HFFc6 (cell line): Measurements from ENCODE around the gene HECTD1. TPM values are rescaled to one million over a fixed set of nuclear protein-coding genes. Genes with fewer than 3 reads are reported as not detected.

Experiments used
- DNase-seq: peaks from one replicate; pipeline ENCODE4 v3.0.0-alpha.2; 2018
- H3K27ac Mint-ChIP-seq: 2 replicates; pipeline ENCODE4 v1.8.0; 2020; ENCODE audit warnings: mild to moderate bottlenecking, mixed read lengths
- H3K27me3 Mint-ChIP-seq: 2 replicates; pipeline ENCODE4 v1.8.0; 2021; ENCODE audit warnings: mild to moderate bottlenecking, moderate library complexity, mixed read lengths; ENCODE audit not compliant: insufficient read depth
- H3K36me3 Mint-ChIP-seq: 2 replicates; pipeline ENCODE4 v1.8.0; 2021; ENCODE audit warnings: low read depth, mixed read lengths
- H3K4me1 Mint-ChIP-seq: 2 replicates; pipeline ENCODE4 v1.8.0; 2020; ENCODE audit warnings: low read depth, mixed read lengths
- H3K4me3 Mint-ChIP-seq: 2 replicates; pipeline ENCODE4 v1.8.0; 2020; ENCODE audit warnings: mild to moderate bottlenecking, moderate library complexity, mixed read lengths
- H3K9me3 Mint-ChIP-seq: 2 replicates; pipeline ENCODE4 v1.8.0; 2020; ENCODE audit warnings: mild to moderate bottlenecking, mixed read lengths
- CTCF ChIP-seq: fragments of 200-600 bp; sonication (generic); IDR thresholded peaks from 2 replicates; pipeline ENCODE4 v1.5.0; 2021; ENCODE audit warnings: antibody characterized with exemption, mild to moderate bottlenecking
- total RNA-seq, 6 experiments: library from RNA; stranded (reverse); fragmentation: NEBNext Ultra II Directional; extraction: Animal tissue kit (Norgen Biotek cat#: 25700); gene quantifications; 2 replicates in 1 of 6; 3 replicates in 5 of 6; pipeline ENCODE4 v1.2.3, GENCODE V29; 2021

HECTD1 gene
- total RNA-seq, 6 experiments from 2014 or later: 125 to 153 (median 145) TPM

GRCh38 chr14:31125231-31125630 is 82.4 kb downstream of the HECTD1 start:
- Mint-ChIP-seq H3K27ac (no peak overlapping the region), H3K4me3 (no peak overlapping the region), H3K27me3 (no peaks in the 10 kb centered on the region), H3K9me3 (no peaks in the 10 kb centered on the region), H3K36me3 (peaks cover 27% of the 10 kb centered on the region), H3K4me1 (no peaks in the 10 kb centered on the region)
- TF ChIP-seq CTCF: no peak
- DNase-seq: no peak

- no peak for DNase-seq
- peaks cover 31% of the 10 kb centered on the region for H3K36me3 Mint-ChIP-seq
- no peaks in the 10 kb centered on the region for H3K4me1 Mint-ChIP-seq
- no peaks in the 10 kb centered on the region for H3K27me3 Mint-ChIP-seq
- H3K9me3 Mint-ChIP-seq: no peaks in the 10 kb centered on the region
- no peak overlapping the region for H3K4me3 Mint-ChIP-seq
- TF ChIP-seq CTCF: no peak
- H3K27ac Mint-ChIP-seq: peak overlapping the region; percentile 13; the same call in 1 of the 2 replicates
These were observed 83.4 kb downstream of the HECTD1 start for GRCh38 chr14:31124197-31124596.

- H3K27ac Mint-ChIP-seq: no peak overlapping the region; the same call in 1 of the 2 replicates
- no peak overlapping the region for H3K4me3 Mint-ChIP-seq
- DNase-seq: no peak
- TF ChIP-seq CTCF: no peak
- no peaks in the 10 kb centered on the region for H3K9me3 Mint-ChIP-seq
- no peaks in the 10 kb centered on the region for H3K27me3 Mint-ChIP-seq
- H3K4me1 Mint-ChIP-seq: no peaks in the 10 kb centered on the region
- H3K36me3 Mint-ChIP-seq: peaks cover 22% of the 10 kb centered on the region
These were observed 84.7 kb downstream of the HECTD1 start for GRCh38 chr14:31122921-31123320.

GRCh38 chr14:31122098-31122611 is 85.4 kb downstream of the HECTD1 start:
- Mint-ChIP-seq H3K4me1 (no peaks in the 10 kb centered on the region), H3K36me3 (peaks cover 18% of the 10 kb centered on the region), H3K27ac (0 out of 2 replicates have a peak overlapping the region, but pooled peaks have one; percentile 18), H3K4me3 (no peak overlapping the region), H3K9me3 (no peaks in the 10 kb centered on the region), H3K27me3 (no peaks in the 10 kb centered on the region)
- no peak for TF ChIP-seq CTCF
- DNase-seq: no peak

- H3K27ac Mint-ChIP-seq: peak overlapping the region; percentile 8; the same call in 1 of the 2 replicates
- no peaks in the 10 kb centered on the region for H3K9me3 Mint-ChIP-seq
- H3K36me3 Mint-ChIP-seq: peaks cover 28% of the 10 kb centered on the region
- no peak overlapping the region for H3K4me3 Mint-ChIP-seq
- H3K27me3 Mint-ChIP-seq: no peaks in the 10 kb centered on the region
- no peaks in the 10 kb centered on the region for H3K4me1 Mint-ChIP-seq
- no peak for DNase-seq
- TF ChIP-seq CTCF: no peak
These were observed 88.7 kb downstream of the HECTD1 start for GRCh38 chr14:31118892-31119291.

- no peaks in the 10 kb centered on the region for H3K9me3 Mint-ChIP-seq
- no peaks in the 10 kb centered on the region for H3K4me1 Mint-ChIP-seq
- H3K27ac Mint-ChIP-seq: no peak overlapping the region
- H3K27me3 Mint-ChIP-seq: no peaks in the 10 kb centered on the region
- H3K36me3 Mint-ChIP-seq: peaks cover 14% of the 10 kb centered on the region
- no peak for TF ChIP-seq CTCF
- H3K4me3 Mint-ChIP-seq: no peak overlapping the region
- no peak for DNase-seq
These were observed 93.8 kb downstream of the HECTD1 start for GRCh38 chr14:31113794-31114193.
